GM19438 (cell line): ENCODE results near the gene PSG2.
"Not testable (repeated sequence)": the region's sequence is repeated elsewhere in the genome, so short reads cannot be mapped to it uniquely, and the experiment has no call there.

Experiments
- ATAC-seq: cut with Tn5 transposase; IDR thresholded peaks from one replicate; pipeline ENCODE4 v1.9.1; 2021; ENCODE audit warnings: low read depth; ENCODE audit not compliant: unreplicated experiment

PSG2 gene

GRCh38 chr19:43083721-43084120, 1.2 kb upstream of the PSG2 start:
- ATAC-seq, result not testable (repeated sequence)

GRCh38 chr19:43078311-43078710, 4.2 kb downstream of the PSG2 start:
- no peak for ATAC-seq

GRCh38 chr19:43077881-43078280, 4.6 kb downstream of the PSG2 start:
- not testable (repeated sequence) for ATAC-seq

GRCh38 chr19:43062418-43062817, 20.1 kb downstream of the PSG2 start:
- ATAC-seq, result not testable (repeated sequence)

GRCh38 chr19:43061326-43061725, 21.2 kb downstream of the PSG2 start:
- ATAC-seq, result not testable (repeated sequence)

GRCh38 chr19:43060254-43060653, 22.2 kb downstream of the PSG2 start:
- ATAC-seq, result not testable (repeated sequence)

- ATAC-seq, result not testable (repeated sequence)
Observed at GRCh38 chr19:43059482-43059881, 23.0 kb downstream of the PSG2 start.

GRCh38 chr19:43058440-43058839, 24.1 kb downstream of the PSG2 start:
- ATAC-seq, result not testable (repeated sequence)

GRCh38 chr19:43047966-43048365, 34.5 kb downstream of the PSG2 start:
- not testable (repeated sequence) for ATAC-seq

GRCh38 chr19:43046578-43046977, 35.9 kb downstream of the PSG2 start:
- ATAC-seq, result not testable (repeated sequence)

- ATAC-seq, result not testable (repeated sequence)
Observed at GRCh38 chr19:43043492-43044180, 38.9 kb downstream of the PSG2 start.

- not testable (repeated sequence) for ATAC-seq
Observed at GRCh38 chr19:43031645-43032044, 50.9 kb downstream of the PSG2 start.

- ATAC-seq, result no peak
Observed at GRCh38 chr19:43028866-43029265, 53.6 kb downstream of the PSG2 start.

GRCh38 chr19:43027985-43028384, 54.5 kb downstream of the PSG2 start:
- ATAC-seq, result not testable (repeated sequence)

- not testable (repeated sequence) for ATAC-seq
Observed at GRCh38 chr19:43027061-43027460, 55.4 kb downstream of the PSG2 start.

GRCh38 chr19:43026369-43026768, 56.1 kb downstream of the PSG2 start, which contains the start of gene PSG11:
PSG11 (minus strand) TSS chr19:43026469; CDS start chr19:43026372, 97 bp downstream.
- ATAC-seq, result not testable (repeated sequence)

- ATAC-seq, result not testable (repeated sequence)
Observed at GRCh38 chr19:43022098-43022497, 60.4 kb downstream of the PSG2 start.

GRCh38 chr19:43021629-43022028, 60.9 kb downstream of the PSG2 start:
- not testable (repeated sequence) for ATAC-seq

- ATAC-seq, result not testable (repeated sequence)
Observed at GRCh38 chr19:43019588-43019987, 62.9 kb downstream of the PSG2 start.
